Measurements from ENCODE around the gene C5orf47. TPM values are rescaled to one million over a fixed set of nuclear protein-coding genes. Genes with fewer than 3 reads are reported as not detected.

The C5orf47 gene
- total RNA-seq: not detected

- no peak for DNase-seq
Observed at GRCh38 chr5:173988554-173989431, at the start of gene C5orf47. TSS of gene C5orf47 (plus strand) at chr5:173989170. CDS start at chr5:173989264, 94 bp downstream.

DNA sequence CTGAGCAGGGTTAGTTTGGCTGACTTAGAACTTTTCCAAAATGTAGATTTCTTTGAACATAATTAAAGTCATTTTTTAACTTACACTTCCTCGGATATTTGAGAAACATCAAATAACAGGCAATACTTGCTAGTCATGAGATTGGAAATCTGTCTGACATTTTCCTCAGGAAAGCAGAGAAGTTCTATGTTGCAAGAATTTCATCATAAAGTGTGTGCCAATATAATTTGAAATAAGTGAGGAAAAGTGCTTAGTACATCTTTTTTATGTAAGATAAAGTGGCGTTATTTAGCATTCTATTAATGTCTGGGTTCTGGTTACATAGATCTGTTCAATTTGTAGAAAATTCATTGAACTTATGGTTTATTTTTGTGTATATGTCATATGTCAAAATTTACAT is 48.7 kb upstream of the C5orf47 start:
- no peak for DNase-seq

GRCh38 chr5:173941102-173941501 is 47.9 kb upstream of the C5orf47 start:
- DNase-seq: no peak

DNA sequence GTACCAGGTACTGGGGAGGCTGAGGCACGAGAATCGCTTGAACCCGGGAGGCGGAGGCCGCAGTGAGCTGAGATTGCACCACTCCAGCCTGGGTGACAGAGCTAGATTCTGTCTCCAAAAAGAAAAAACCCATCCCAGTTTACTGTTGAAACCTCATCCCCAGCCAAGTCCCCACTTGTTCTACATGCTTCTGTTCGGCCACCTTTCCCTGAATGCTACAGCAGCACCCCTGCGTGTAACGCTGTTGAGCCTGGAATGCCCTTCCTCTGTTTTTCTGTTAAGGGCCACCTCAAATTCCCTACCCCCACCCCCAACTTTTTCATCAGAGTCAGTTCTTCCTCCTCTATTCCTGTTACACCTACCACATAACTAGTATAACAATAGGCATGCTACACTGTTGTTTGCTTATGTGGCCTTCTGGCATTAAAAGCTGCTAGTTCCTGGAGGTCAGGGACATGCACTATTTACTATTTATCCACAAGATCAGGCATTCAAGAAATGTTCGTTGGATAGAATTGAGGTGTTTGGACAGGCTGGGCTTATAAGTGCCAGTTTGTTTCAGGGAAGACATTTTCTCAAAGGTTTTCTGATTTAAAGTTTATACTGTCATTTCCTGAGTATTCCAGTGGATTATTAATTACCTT is 47.1 kb upstream of the C5orf47 start:
- no peak for DNase-seq

DNA sequence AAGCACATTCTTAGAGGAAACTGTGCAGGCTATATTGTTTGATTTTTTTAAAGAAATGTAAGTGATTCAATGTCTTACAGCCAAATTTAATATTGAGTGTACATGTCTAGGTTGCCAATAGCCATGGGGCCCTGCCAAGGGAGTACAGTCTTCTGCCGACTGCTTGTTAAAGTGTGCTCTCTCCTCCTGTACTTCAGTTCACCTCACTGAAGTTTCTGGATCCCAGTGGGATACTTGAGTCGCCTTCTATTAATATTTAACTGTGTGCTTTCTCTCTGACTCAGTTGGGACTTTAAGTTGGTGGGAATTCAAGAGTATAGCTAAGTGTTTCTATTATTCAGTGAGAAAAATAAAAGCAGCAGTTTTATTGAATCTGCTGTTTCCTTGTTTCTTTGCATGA is 44.5 kb upstream of the C5orf47 start:
- peak; percentile 37 for DNase-seq

DNA sequence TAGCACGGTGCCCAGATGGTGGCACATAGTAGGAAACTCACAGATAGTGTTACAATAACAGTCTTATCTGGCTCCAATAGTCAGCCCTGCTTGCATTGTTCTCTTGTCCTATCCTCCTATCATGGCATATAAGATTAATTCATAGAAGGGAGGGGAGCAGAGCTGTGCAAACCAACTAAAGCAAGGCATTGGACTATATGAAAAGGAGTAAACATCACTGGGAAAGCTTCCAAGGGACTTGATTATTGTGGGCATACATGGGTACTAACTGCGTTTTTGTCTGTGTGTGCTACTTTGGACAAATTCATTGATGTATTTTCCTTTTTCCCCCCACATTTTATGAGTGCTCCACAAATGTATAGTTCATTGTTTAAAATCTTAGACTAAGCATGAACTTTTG is 43.8 kb upstream of the C5orf47 start:
- DNase-seq: no peak

GRCh38 chr5:173946323-173946722 is 42.6 kb upstream of the C5orf47 start:
- DNase-seq: no peak

- no peak for DNase-seq
Observed at GRCh38 chr5:173950829-173951228, 38.1 kb upstream of the C5orf47 start.

DNA sequence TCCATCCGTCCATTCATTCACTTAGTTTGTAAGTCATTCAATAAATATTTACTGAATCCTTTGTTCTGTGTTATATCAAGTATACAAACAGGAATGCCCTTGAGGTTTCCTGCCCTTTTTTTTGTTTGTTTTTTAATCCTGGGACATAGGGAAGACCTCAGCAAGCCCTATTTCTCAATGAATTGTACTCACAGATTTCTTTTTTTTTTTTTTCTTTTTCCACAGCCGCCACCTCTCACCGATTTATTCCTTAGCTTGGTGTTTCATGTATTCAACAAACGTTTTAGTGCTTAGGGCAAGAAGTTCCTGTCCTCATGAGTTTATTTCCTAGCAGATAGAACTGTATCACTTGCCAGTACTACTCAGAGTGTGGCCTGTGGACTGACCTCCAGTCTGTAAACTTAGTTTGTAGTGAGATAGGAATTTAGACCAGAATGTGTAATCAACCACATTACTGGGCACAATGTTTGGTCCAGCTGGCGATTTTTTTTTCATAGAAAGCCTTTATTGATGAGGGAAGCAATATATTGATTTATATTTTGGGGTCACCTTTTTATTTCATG is 35.4 kb upstream of the C5orf47 start:
- DNase-seq: no peak

DNA sequence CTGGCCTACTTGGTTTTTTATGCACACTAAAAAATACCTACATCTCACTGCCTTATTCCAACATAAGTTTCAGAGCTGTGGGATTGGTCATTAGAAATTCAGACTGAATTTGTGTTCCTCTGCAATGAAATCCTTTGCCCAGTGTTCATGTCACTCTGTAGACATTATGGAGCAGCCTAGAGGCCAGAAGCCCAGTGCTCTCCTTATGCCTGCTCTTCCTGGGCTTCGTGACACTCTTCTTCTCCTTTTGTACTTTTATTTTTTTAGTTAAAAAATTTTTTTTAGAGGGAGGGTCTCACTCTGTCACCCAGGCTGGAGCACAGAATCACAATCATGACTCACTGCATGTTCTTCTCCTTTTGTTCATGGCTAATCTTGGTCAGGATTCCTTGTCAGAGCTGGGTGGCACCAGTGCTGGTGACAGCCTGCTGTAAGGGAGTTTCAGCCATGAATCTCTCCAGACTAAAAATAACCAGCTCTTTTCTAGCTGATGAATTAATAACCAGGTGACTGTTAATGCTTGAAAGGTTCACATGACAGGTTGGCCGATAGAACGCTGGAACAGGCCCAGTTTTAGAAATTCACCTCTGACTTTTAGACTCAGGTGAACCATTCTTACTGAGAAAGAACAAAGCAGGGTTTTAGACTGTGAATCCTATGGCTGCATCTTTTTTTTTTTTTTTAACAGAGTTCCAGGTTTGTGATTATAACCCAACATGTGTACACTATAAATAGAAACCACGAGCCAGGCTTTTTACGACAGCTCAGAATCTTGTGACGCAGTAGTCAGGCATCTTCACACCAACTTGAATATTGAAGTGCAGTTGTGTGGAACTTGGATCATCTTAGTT is 34.1 kb upstream of the C5orf47 start:
- DNase-seq: peak; percentile 24

DNA sequence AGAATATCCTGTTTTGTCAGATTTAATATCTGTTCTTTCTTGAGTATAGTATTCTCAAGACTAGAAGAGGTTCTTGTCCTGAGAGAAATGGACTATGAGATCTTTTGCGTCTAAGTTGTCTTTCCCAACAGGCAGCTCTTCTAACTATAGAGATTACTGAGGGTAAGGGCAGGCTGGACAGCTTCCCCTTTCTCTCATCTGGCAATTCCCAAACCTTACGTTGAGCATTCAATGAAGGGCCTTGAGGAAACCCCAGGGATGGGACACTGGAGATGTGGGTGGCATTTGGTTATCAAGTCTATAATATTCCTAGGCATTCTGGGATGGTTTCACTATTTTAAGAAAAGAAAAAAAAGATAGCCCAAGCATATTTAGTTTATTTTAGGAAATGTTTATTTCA is 28.0 kb upstream of the C5orf47 start:
- DNase-seq: no peak

GRCh38 chr5:173961418-173961817 is 27.6 kb upstream of the C5orf47 start:
- DNase-seq: no peak

- DNase-seq: no peak
Observed at GRCh38 chr5:173962436-173962972, 26.5 kb upstream of the C5orf47 start.

GRCh38 chr5:173963182-173963838 is 25.7 kb upstream of the C5orf47 start:
- DNase-seq: peak; percentile 32

DNA sequence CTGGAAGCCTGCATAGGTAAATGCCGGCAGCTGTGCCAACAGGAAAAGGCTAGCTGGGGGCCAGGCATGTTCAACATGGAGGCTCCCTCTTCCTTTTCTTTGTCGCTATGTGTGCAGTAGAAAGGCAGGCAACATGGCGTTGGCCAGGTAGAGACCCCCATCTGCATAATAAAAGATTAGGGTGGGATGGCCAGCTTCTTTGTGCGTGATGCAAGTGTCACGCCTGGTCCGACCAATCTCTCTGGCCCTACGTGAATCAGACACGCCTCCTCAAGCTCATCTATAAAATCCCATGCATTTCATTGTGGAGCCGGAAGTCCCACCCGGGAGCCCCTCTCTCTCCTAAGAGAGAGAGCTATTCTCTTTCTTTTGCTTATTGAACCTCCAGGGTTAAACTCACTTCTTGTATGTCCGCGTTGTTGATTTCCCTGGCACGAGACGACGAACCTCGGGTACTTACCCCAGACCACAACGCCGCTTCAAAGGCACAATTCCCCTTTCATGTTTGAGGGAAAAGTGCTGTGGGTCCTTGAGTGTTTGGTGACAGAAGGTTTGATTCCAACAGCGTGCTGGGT is 25.0 kb upstream of the C5orf47 start:
- peak; percentile 45 for DNase-seq

DNA sequence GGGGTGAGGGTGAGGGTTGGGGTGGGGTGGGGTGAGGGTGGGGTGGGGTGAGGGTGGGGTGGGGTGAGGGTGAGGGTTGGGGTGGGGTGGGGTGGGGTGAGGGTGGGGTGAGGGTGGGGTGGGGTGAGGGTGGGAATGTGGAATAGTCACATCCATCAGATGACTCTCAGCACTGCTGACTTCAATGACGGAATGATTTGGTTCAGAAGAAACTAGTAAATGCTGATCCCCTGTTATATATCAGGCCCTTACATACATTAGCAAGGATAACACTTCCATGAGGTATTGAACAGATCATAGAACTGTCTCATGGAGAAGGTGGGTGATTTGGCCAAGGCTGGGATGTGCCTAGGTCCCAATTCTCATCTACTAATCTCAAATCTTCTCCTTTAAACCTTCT is 24.5 kb upstream of the C5orf47 start:
- DNase-seq: no peak

DNA sequence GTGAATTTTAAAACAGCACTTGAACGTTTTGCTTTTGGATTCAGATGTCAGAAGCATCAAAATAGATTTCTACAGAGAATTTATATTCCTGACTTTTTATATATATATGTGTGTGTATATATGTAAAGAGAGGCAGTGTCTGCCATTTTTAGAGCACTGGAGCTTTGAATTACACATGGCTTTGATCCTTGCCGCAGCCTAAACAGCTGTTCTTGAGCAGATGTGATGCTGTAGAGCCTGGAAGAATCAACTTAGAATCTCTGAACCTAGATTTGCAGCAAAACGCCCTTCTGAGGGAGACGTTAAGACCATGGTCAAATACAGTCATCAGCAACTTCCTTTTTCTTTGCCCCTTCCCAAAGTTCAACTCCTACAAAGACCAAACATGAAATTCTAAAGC is 21.7 kb upstream of the C5orf47 start:
- DNase-seq: peak; percentile 66

GRCh38 chr5:173968154-173968797 is 20.7 kb upstream of the C5orf47 start:
- no peak for DNase-seq

DNA sequence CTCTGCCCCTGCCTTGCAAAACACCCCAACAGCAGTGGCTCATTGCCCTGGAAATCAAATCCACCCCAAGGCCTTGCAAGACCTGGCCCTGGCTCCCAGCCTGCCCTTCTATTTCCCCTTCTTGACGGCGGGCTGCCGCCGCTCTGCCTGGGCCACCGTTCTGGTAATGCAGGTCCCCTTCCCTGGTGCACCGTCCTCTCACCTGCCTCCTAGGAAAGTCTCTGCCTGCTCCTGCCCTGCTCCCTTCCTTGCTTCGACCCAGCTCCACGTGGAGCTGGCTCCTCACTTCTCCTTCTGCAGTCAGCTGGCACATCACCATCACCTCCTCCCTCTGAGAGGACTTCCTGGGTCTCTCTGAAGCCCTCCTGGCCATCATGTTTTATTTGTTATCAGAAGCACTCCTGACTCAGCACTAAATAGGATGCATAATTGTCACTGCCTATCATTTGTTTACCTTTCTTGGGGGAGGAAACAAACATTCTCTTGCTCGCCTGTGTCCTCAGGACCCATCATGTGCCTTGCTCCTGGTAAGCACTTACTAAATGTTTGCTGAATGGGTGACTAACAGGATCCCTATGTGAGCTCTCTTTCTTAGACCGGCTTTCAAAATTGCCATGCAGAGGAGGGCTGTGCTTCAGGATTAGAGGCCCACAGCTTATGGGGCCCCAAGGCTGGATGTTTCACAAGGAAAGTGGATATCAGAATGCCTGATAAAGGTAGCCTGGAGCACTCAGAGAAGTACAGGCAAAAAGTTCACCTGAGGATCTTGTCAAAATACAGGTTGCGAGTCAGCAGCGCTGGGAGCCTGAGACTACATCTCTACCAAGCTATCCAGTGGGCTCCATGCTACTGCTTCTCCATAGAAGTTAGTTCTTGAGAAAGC is 19.6 kb upstream of the C5orf47 start:
- no peak for DNase-seq
